ENCODE data around the gene DLGAP4. TPM values are rescaled to one million over a fixed set of nuclear protein-coding genes. Genes with fewer than 3 reads are reported as not detected.

Gene DLGAP4
- total and polyA plus RNA-seq, 9 of the 15 experiments (the other 6 are each of a cell fraction or from before 2014, with no cell fraction given) = 0.31 to 34.1 (median 4.5) TPM

DNA sequence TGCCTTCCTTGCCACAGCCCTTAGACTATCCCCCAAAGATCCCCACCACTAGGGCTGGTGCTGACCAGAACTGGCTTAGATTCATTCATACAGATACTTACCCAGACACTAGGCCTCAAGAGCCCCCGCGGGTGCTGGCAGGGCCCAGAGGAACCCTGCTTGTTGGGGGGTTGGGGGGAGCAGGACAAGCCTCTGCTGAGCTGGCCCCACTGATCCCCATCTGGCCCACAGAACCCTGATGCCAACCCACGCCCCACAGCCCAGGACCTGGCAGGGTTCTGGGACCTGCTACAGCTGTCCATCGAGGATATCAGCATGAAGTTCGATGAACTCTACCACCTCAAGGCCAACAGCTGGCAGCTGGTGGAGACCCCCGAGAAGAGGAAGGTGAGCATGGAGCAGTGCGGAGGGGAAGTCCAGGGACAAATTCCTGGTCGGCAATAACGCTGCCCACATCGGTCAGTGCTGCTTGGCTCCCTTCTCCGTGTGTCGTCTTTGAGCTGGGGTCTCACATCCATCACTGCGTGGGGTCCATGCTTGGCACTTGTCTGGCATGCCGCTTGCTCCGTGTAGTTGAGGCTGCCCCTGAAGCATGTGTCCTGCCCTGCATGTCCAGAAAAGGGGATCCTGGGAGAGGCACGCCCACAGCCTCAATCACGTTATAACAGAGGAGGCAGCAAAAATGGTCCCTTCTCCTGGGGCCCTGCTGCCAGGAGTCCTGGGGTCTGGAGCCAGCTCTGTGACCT is 219.7 kb downstream of the DLGAP4 start:
- H3K9me1 ChIP-seq (ENCODE audit: control insufficient read depth, insufficient read depth, low read length) = no peaks in the 10 kb centered on the region
- H2AFZ ChIP-seq (ENCODE audit: low read depth, low read length) = no peak overlapping the region
- CTCF ChIA-PET (ENCODE audit: low intra/inter-chr PET ratio) = no interaction called here
- H4K20me1 ChIP-seq (replicated peaks; ENCODE audit: control insufficient read depth, insufficient read depth, low read length) = 0 out of 2 replicates have a peak, but pooled peaks cover 3% of the 10 kb centered on the region
- ATAC-seq (no peak), FAIRE-seq (no peak), DNase-seq (ENCODE audit: extremely low read depth in 1 of 4, low spot score in 3 of 4) (no peak)
- H3K9me3 ChIP-seq (replicated peaks; ENCODE audit: control insufficient read depth, insufficient read depth, low read depth, low read length) = no peaks in the 10 kb centered on the region
- H3K79me2 ChIP-seq (ENCODE audit: control insufficient read depth, insufficient read depth, low read length) = no peaks in the 10 kb centered on the region
- H3K9ac ChIP-seq (ENCODE audit: insufficient read depth in 1 of 2, low read depth in 2 of 2, low read length in 2 of 2) = no peak overlapping the region
- no peak overlapping the region for H3K4me3 ChIP-seq
- 0 out of 3 replicates have a peak overlapping the region, but pooled peaks have one; percentile 22 for H3K27ac ChIP-seq (ENCODE audit: extremely low read depth, low read depth, low read length)
- H3K36me3 ChIP-seq (ENCODE audit: control insufficient read depth, insufficient read depth, low read length) = peaks cover 33% of the 10 kb centered on the region; the same call in 2 of the 3 replicates
- intact Hi-C loops (cut with micrococcal nuclease) = no loop called here
- no TSS peak for BruUV-seq (replicated peaks)
- H3K4me2 ChIP-seq (ENCODE audit: insufficient read depth, low read length) = no peak overlapping the region
- in situ Hi-C loops (cut with MboI) = no loop called here
- no peaks in the 10 kb centered on the region for H3K27me3 ChIP-seq (ENCODE audit: control insufficient read depth in 2 of 2, insufficient read depth in 2 of 2, low read length in 2 of 2)
- 91% methylated on average over 12 of the region's 17 CpGs for WGBS (ENCODE audit: insufficient coverage, low coverage, missing lambda C conversion rate)
- POLR2A ChIA-PET = interaction anchor here (0.7 kb wide), 1 partner anchor 16 kb away, joined by 3 read pairs; no protein-coding TSS in a partner anchor
- H3K4me1 ChIP-seq (replicated peaks in 1 of 2; ENCODE audit: control insufficient read depth in 2 of 2, insufficient read depth in 2 of 2, low read length in 2 of 2) = no peaks in the 10 kb centered on the region; a peak in 1 of 5 replicates
- no peak for TF ChIP-seq ZNF347 (CRISPR knock-in tag; IDR thresholded peaks at IDR 0.05; ENCODE audit: low read depth)
- TF ChIP-seq, protein P1, sequence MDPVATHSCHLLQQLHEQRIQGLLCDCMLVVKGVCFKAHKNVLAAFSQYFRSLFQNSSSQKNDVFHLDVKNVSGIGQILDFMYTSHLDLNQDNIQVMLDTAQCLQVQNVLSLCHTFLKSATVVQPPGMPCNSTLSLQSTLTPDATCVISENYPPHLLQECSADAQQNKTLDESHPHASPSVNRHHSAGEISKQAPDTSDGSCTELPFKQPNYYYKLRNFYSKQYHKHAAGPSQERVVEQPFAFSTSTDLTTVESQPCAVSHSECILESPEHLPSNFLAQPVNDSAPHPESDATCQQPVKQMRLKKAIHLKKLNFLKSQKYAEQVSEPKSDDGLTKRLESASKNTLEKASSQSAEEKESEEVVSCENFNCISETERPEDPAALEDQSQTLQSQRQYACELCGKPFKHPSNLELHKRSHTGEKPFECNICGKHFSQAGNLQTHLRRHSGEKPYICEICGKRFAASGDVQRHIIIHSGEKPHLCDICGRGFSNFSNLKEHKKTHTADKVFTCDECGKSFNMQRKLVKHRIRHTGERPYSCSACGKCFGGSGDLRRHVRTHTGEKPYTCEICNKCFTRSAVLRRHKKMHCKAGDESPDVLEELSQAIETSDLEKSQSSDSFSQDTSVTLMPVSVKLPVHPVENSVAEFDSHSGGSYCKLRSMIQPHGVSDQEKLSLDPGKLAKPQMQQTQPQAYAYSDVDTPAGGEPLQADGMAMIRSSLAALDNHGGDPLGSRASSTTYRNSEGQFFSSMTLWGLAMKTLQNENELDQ (CRISPR knock-in tag; IDR thresholded peaks at IDR 0.05; ENCODE audit: borderline replicate concordance) = no peak
- TF ChIP-seq, protein P2, sequence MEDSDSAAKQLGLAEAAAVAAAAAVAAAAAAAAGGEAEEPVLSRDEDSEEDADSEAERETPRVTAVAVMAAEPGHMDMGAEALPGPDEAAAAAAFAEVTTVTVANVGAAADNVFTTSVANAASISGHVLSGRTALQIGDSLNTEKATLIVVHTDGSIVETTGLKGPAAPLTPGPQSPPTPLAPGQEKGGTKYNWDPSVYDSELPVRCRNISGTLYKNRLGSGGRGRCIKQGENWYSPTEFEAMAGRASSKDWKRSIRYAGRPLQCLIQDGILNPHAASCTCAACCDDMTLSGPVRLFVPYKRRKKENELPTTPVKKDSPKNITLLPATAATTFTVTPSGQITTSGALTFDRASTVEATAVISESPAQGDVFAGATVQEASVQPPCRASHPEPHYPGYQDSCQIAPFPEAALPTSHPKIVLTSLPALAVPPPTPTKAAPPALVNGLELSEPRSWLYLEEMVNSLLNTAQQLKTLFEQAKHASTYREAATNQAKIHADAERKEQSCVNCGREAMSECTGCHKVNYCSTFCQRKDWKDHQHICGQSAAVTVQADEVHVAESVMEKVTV (CRISPR knock-in tag; IDR thresholded peaks at IDR 0.05) = no peak
- no peak for TF ChIP-seq SRSF3 (IDR thresholded peaks at IDR 0.05; ENCODE audit: insufficient read depth, low read length)
- TF ChIP-seq, protein P3, sequence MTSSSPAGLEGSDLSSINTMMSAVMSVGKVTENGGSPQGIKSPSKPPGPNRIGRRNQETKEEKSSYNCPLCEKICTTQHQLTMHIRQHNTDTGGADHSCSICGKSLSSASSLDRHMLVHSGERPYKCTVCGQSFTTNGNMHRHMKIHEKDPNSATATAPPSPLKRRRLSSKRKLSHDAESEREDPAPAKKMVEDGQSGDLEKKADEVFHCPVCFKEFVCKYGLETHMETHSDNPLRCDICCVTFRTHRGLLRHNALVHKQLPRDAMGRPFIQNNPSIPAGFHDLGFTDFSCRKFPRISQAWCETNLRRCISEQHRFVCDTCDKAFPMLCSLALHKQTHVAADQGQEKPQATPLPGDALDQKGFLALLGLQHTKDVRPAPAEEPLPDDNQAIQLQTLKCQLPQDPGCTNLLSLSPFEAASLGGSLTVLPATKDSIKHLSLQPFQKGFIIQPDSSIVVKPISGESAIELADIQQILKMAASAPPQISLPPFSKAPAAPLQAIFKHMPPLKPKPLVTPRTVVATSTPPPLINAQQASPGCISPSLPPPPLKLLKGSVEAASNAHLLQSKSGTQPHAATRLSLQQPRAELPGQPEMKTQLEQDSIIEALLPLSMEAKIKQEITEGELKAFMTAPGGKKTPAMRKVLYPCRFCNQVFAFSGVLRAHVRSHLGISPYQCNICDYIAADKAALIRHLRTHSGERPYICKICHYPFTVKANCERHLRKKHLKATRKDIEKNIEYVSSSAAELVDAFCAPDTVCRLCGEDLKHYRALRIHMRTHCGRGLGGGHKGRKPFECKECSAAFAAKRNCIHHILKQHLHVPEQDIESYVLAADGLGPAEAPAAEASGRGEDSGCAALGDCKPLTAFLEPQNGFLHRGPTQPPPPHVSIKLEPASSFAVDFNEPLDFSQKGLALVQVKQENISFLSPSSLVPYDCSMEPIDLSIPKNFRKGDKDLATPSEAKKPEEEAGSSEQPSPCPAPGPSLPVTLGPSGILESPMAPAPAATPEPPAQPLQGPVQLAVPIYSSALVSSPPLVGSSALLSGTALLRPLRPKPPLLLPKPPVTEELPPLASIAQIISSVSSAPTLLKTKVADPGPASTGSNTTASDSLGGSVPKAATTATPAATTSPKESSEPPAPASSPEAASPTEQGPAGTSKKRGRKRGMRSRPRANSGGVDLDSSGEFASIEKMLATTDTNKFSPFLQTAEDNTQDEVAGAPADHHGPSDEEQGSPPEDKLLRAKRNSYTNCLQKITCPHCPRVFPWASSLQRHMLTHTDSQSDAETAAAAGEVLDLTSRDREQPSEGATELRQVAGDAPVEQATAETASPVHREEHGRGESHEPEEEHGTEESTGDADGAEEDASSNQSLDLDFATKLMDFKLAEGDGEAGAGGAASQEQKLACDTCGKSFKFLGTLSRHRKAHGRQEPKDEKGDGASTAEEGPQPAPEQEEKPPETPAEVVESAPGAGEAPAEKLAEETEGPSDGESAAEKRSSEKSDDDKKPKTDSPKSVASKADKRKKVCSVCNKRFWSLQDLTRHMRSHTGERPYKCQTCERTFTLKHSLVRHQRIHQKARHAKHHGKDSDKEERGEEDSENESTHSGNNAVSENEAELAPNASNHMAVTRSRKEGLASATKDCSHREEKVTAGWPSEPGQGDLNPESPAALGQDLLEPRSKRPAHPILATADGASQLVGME (CRISPR knock-in tag; IDR thresholded peaks at IDR 0.05) = no peak
- TF ChIP-seq, protein P4, sequence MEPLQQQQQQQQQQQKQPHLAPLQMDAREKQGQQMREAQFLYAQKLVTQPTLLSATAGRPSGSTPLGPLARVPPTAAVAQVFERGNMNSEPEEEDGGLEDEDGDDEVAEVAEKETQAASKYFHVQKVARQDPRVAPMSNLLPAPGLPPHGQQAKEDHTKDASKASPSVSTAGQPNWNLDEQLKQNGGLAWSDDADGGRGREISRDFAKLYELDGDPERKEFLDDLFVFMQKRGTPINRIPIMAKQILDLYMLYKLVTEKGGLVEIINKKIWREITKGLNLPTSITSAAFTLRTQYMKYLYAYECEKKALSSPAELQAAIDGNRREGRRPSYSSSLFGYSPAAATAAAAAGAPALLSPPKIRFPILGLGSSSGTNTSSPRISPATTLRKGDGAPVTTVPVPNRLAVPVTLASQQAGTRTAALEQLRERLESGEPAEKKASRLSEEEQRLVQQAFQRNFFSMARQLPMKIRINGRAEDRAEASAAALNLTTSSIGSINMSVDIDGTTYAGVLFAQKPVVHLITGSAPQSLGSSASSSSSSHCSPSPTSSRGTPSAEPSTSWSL (CRISPR knock-in tag; IDR thresholded peaks at IDR 0.05; ENCODE audit: borderline replicate concordance) = no peak
- no peak for TF ChIP-seq HIVEP1 (CRISPR knock-in tag; IDR thresholded peaks at IDR 0.05)
- no peak for TF ChIP-seq XRCC3 (IDR thresholded peaks at IDR 0.05)
- no peak for TF ChIP-seq XRCC5 (IDR thresholded peaks at IDR 0.05; ENCODE audit: low read depth, low read length)
- no peak for TF ChIP-seq ZSCAN29 (IDR thresholded peaks at IDR 0.05)

Measured in K562 (cell line).